ENCODE measurements around the gene PBX2.
"Not testable (repeated sequence)": the region's sequence is repeated elsewhere in the genome, so short reads cannot be mapped to it uniquely, and the experiment has no call there.

PBX2 gene

GRCh38 chr6:32146687-32147086 is 43.3 kb downstream of the PBX2 start:
- no peak for DNase-seq (ENCODE audit: low spot score)
- TF ChIP-seq, protein P1, sequence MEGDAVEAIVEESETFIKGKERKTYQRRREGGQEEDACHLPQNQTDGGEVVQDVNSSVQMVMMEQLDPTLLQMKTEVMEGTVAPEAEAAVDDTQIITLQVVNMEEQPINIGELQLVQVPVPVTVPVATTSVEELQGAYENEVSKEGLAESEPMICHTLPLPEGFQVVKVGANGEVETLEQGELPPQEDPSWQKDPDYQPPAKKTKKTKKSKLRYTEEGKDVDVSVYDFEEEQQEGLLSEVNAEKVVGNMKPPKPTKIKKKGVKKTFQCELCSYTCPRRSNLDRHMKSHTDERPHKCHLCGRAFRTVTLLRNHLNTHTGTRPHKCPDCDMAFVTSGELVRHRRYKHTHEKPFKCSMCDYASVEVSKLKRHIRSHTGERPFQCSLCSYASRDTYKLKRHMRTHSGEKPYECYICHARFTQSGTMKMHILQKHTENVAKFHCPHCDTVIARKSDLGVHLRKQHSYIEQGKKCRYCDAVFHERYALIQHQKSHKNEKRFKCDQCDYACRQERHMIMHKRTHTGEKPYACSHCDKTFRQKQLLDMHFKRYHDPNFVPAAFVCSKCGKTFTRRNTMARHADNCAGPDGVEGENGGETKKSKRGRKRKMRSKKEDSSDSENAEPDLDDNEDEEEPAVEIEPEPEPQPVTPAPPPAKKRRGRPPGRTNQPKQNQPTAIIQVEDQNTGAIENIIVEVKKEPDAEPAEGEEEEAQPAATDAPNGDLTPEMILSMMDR (conservative IDR thresholded peaks at IDR 0.05; ENCODE audit: low read depth) = no peak
- POLR2A ChIA-PET (ENCODE audit: low non-redundant PET) = no interaction called here
- CTCF ChIA-PET = interaction anchor here (0.6 to 1.7 kb wide), 2 partner anchors 17 to 28 kb away, joined by 4 to 6 read pairs; no protein-coding TSS in a partner anchor
- H3K27ac ChIP-seq = no peak overlapping the region

DNA sequence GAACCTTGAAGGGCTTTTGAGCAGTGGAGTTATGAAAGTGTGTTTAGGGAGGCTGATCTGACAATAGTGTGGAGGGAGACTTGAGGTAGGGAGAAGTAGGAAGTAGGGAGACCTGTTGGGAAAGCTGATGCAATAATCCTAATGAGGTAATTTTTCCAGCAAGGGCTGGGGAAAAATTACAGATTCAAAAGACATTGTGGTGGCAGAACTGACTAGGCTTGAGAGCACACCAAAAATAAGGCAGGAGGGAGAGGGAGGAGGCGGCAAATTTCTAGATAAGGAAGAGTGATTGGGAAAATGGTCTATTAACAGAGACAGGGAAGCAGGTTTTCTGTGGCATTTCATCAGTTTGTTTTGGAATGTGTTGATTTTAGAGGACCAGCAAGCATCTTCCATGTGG is 43.7 kb downstream of the PBX2 start:
- POLR2A ChIA-PET (ENCODE audit: low non-redundant PET) = no interaction called here
- CTCF ChIA-PET = interaction anchor here (0.6 to 1.7 kb wide), 2 partner anchors 17 to 27 kb away, joined by 4 to 6 read pairs; no protein-coding TSS in a partner anchor
- no peak overlapping the region for H3K27ac ChIP-seq
- DNase-seq (ENCODE audit: low spot score) = no peak
- TF ChIP-seq, protein P1 (conservative IDR thresholded peaks at IDR 0.05; ENCODE audit: low read depth) = no peak

DNA sequence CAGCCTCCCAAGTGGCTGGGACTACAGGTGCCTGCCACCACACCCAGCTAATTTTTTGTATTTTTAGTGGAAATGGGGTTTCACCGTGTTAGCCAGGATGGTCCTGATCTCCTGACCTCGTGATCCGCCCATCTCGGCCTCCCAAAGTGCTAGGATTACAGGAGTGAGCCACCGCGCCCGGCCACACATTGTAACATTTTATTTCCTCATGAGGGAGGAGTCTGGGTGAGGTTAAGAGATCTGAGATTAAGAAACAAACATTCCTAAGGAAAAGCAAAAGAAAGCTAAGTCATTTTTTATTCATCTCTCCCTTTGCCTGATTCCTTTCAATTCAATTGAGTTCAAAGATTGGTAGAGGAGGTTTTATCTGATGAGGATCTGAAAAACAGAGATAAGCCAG is 45.8 kb downstream of the PBX2 start:
- POLR2A ChIA-PET (ENCODE audit: low non-redundant PET) = not testable (repeated sequence)

GRCh38 chr6:32140420-32141046 is 49.5 kb downstream of the PBX2 start:
- no peak overlapping the region for H3K27ac ChIP-seq
- ChIA-PET CTCF (interaction anchor here (0.9 to 1.1 kb wide), 2 partner anchors 10 to 14 kb away, joined by 3 read pairs; no protein-coding TSS in a partner anchor), POLR2A (ENCODE audit: low non-redundant PET) (no interaction called here)
- TF ChIP-seq, protein P1 (conservative IDR thresholded peaks at IDR 0.05; ENCODE audit: low read depth) = no peak
- DNase-seq (ENCODE audit: low spot score) = no peak

More for the DNA sequence above, 45.8 kb downstream of the PBX2 start:
- CTCF ChIA-PET; DNase-seq (ENCODE audit: low spot score); H3K27ac ChIP-seq: not testable (repeated sequence)

DNA sequence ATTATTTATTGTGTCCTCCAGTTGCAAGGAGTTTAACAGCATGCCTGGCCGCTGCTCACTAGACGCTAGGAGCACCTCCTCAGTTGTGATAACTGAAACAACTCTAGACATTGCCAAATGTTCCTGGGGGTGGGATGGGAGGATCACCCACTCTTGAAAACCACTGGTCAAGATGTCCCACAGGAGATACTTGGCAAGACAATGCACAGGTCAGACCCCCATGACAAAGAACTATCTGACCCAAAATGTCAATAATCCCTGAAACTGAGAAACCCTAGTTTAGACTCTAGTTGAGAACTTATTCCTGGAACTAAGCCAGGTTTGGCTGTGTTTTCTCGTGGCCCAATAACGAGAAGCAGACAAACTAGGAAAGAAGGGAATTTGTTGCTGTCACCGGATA is 50.4 kb downstream of the PBX2 start:
- no peak for DNase-seq (ENCODE audit: low spot score)
- CTCF ChIA-PET = no interaction called here
- no peak overlapping the region for H3K27ac ChIP-seq
- TF ChIP-seq, protein P1 (conservative IDR thresholded peaks at IDR 0.05; ENCODE audit: low read depth) = no peak
- POLR2A ChIA-PET (ENCODE audit: low non-redundant PET) = no interaction called here

GRCh38 chr6:32137454-32137853 is 52.5 kb downstream of the PBX2 start:
- no peak for DNase-seq (ENCODE audit: low spot score)
- POLR2A ChIA-PET (ENCODE audit: low non-redundant PET) = no interaction called here
- no peak overlapping the region for H3K27ac ChIP-seq
- TF ChIP-seq, protein P1 (conservative IDR thresholded peaks at IDR 0.05; ENCODE audit: low read depth) = no peak
- CTCF ChIA-PET = no interaction called here
